Measurements from ENCODE around the gene TNS3.

The TNS3 gene

DNA sequence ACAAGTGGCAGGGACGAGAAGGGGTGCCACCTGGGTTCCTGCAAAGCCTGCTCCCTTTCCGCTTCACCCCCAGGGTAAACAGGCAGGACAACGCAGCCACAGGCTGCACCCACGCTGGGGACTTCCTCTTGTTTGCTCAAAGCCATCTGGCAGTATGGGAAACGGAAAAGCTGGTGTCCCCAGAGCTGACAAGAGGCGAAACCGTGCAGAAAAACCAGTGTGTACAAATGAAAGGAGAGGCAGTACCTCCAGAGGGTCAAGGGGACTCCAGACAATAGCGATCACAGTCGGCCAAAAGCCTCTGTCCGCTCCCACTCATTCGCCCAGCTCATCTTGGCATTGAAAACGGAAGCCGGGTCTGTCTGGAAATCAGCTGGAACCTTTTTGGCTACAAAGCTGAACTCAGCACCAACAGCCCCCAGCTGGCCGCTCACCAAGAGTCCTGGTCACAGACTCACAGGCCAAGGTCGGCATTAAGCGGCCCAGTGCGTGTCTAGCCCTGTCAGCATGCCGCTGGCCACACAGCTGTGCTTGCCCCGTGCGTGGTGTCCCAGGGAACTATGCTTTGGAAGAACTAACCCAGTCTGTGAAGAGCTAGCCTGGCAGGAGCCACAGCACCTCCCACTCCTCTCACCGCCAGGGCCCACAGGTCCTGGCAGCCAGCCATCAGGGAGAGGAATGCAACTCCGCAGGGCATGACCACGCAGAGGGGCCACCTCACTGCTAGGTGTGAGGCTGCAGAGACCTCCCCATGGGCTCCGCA is 10.4 kb downstream of the TNS3 start:
- in situ Hi-C loops (cut with MboI; ENCODE audit: low pct_unique_long_range_greater_than_20kb, low sequenced_read_pairs, unreplicated experiment): no loop called here
- TF ChIP-seq, protein P1, sequence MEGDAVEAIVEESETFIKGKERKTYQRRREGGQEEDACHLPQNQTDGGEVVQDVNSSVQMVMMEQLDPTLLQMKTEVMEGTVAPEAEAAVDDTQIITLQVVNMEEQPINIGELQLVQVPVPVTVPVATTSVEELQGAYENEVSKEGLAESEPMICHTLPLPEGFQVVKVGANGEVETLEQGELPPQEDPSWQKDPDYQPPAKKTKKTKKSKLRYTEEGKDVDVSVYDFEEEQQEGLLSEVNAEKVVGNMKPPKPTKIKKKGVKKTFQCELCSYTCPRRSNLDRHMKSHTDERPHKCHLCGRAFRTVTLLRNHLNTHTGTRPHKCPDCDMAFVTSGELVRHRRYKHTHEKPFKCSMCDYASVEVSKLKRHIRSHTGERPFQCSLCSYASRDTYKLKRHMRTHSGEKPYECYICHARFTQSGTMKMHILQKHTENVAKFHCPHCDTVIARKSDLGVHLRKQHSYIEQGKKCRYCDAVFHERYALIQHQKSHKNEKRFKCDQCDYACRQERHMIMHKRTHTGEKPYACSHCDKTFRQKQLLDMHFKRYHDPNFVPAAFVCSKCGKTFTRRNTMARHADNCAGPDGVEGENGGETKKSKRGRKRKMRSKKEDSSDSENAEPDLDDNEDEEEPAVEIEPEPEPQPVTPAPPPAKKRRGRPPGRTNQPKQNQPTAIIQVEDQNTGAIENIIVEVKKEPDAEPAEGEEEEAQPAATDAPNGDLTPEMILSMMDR (IDR thresholded peaks at IDR 0.05; ENCODE audit: extremely low read depth, insufficient read depth, missing control alignments): no peak
- DNase-seq (ENCODE audit: low spot score): no peak

DNA sequence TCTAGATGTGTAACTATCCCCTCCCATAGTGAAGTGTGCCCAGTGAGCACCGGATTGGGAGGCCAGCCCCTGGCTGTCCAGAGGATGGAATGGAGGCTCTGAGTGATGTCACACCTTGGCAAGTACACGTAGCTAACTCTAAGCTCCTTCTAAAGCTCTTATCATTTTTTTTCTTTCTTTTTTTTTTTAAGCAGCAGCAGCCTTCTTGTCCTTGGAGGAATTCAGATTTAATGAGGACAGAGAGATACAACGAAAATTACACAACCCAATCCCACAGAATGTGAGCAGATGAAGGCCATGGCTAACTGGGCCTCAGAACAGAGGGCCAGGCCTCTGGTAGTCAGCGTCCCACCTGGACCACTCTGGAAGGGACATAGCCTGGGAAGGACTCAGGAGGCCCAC is 11.3 kb downstream of the TNS3 start:
- TF ChIP-seq, protein P1 (IDR thresholded peaks at IDR 0.05; ENCODE audit: extremely low read depth, insufficient read depth, missing control alignments): no peak
- no peak for DNase-seq (ENCODE audit: low spot score)
- in situ Hi-C loops (cut with MboI; ENCODE audit: low pct_unique_long_range_greater_than_20kb, low sequenced_read_pairs, unreplicated experiment): no loop called here

- in situ Hi-C loops (cut with MboI; ENCODE audit: low pct_unique_long_range_greater_than_20kb, low sequenced_read_pairs, unreplicated experiment): no loop called here
- DNase-seq (ENCODE audit: low spot score): no peak
- TF ChIP-seq, protein P1 (IDR thresholded peaks at IDR 0.05; ENCODE audit: extremely low read depth, insufficient read depth, missing control alignments): no peak
Observed at GRCh38 chr7:47568547-47568946, 13.4 kb downstream of the TNS3 start.

GRCh38 chr7:47568056-47568455 is 13.9 kb downstream of the TNS3 start:
- DNase-seq (ENCODE audit: low spot score): no peak
- TF ChIP-seq, protein P1 (IDR thresholded peaks at IDR 0.05; ENCODE audit: extremely low read depth, insufficient read depth, missing control alignments): no peak
- in situ Hi-C loops (cut with MboI; ENCODE audit: low pct_unique_long_range_greater_than_20kb, low sequenced_read_pairs, unreplicated experiment): no loop called here

DNA sequence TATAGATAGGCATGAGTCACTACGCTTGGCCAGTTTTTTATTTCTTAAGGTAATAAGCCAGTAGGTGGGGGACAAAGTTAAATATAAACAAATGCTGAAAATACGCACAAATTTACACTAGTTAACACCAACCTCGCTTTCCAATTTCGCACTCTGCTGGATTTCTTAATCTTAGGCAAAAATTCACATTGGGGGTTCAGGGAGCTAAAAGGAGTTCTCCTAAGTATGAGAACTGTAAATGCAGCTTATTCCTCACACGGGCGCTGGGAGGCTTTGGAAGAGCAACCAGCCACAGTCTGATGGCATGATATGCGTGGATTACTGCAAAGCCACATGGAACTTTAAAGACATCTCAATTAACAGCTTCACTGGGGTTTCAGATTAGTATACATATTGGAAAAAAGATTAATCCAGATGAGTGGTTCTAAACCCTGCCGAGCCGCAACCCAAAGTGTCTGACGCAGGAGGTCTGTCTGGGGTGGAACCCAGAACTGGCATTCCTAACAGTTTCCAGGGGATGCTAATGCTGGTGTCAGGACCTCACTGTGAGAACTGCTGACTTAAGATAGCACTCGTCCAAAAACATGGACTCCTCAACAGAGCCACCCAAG is 16.2 kb downstream of the TNS3 start:
- TF ChIP-seq, protein P1 (IDR thresholded peaks at IDR 0.05; ENCODE audit: extremely low read depth, insufficient read depth, missing control alignments): no peak
- DNase-seq (ENCODE audit: low spot score): no peak
- in situ Hi-C loops (cut with MboI; ENCODE audit: low pct_unique_long_range_greater_than_20kb, low sequenced_read_pairs, unreplicated experiment): no loop called here

- TF ChIP-seq, protein P1 (IDR thresholded peaks at IDR 0.05; ENCODE audit: extremely low read depth, insufficient read depth, missing control alignments): no peak
- in situ Hi-C loops (cut with MboI; ENCODE audit: low pct_unique_long_range_greater_than_20kb, low sequenced_read_pairs, unreplicated experiment): no loop called here
- DNase-seq (ENCODE audit: low spot score): no peak
Observed at GRCh38 chr7:47563521-47563920, 18.4 kb downstream of the TNS3 start.
